Fibroblast of peridontal ligament (primary cell): ENCODE results near the gene PAM16.

ENCODE experiments used
- DNase-seq: peaks from one replicate; pipeline ENCODE4 v3.0.0-alpha.2; 2010; ENCODE audit errors: extremely low read depth

Gene PAM16

GRCh38 chr16:4383591-4384444 lies 32.7 kb upstream of the PAM16 start:
- no peak for DNase-seq

DNA sequence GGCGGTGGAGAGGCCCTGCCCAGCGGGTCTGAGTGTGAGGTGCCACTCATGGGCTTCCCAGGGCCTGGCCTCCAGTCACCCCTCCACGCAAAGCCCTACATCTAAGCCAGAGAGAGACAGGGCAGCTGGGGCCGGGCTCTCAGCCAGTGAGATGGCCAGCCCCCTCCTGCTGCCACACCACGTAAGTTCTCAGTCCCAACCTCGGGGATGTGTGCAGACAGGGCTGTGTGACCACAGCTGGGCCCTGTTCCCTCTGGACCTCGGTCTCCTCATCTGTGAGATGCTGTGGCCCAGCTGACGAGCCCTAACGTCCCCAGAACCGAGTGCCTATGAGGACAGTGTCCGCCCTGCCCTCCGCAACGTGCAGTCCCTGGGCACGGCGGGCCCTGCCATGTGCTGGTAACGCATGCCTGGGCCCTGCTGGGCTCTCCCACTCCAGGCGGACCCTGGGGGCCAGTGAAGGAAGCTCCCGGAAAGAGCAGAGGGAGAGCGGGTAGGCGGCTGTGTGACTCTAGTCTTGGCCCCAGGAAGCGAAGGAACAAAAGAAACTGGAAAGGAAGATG lies 31.8 kb upstream of the PAM16 start:
- no peak for DNase-seq

GRCh38 chr16:4381935-4382794 lies 31.0 kb upstream of the PAM16 start:
- no peak for DNase-seq

DNA sequence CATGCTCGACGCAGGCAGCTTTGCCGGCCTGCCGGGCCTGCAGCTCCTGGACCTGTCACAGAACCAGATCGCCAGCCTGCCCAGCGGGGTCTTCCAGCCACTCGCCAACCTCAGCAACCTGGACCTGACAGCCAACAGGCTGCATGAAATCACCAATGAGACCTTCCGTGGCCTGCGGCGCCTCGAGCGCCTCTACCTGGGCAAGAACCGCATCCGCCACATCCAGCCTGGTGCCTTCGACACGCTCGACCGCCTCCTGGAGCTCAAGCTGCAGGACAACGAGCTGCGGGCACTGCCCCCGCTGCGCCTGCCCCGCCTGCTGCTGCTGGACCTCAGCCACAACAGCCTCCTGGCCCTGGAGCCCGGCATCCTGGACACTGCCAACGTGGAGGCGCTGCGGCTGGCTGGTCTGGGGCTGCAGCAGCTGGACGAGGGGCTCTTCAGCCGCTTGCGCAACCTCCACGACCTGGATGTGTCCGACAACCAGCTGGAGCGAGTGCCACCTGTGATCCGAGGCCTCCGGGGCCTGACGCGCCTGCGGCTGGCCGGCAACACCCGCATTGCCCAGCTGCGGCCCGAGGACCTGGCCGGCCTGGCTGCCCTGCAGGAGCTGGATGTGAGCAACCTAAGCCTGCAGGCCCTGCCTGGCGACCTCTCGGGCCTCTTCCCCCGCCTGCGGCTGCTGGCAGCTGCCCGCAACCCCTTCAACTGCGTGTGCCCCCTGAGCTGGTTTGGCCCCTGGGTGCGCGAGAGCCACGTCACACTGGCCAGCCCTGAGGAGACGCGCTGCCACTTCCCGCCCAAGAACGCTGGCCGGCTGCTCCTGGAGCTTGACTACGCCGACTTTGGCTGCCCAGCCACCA lies 30.2 kb upstream of the PAM16 start:
- DNase-seq: no peak

- no peak for DNase-seq
Observed at GRCh38 chr16:4380119-4381063, 29.3 kb upstream of the PAM16 start.

DNA sequence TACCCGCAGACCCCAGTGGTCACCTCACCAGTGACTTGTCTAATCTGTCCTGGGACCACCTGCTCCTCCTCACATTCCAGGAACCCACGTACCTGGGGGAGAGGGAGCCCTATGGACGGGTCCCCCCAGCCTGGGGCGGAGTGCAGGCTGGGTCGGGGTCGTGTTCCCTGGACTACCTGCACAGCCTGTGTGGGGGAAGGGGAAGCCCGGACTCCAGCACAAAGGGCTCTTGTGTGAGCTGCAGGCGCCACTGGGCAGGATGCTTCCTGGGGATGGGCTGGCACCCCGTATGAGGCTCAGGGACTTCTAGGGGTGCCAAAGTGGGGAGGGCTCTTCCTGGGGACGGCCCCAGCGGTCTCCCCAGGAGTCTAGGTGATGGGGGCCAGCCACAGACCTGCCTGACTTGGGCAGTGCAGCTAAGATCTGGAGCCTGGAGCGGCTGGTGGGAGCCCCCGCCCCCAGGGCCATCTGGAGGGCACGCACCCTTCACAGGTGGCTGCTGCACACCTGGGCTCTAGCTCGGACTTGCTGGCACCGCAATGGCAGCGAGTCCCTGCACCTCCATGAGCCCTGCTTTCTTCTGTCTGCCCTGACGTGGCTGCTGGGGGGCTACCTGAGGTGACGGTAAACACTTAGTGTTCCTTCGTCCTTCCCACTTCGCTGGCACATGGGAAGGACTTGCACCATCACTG lies 28.0 kb upstream of the PAM16 start:
- DNase-seq: no peak

DNA sequence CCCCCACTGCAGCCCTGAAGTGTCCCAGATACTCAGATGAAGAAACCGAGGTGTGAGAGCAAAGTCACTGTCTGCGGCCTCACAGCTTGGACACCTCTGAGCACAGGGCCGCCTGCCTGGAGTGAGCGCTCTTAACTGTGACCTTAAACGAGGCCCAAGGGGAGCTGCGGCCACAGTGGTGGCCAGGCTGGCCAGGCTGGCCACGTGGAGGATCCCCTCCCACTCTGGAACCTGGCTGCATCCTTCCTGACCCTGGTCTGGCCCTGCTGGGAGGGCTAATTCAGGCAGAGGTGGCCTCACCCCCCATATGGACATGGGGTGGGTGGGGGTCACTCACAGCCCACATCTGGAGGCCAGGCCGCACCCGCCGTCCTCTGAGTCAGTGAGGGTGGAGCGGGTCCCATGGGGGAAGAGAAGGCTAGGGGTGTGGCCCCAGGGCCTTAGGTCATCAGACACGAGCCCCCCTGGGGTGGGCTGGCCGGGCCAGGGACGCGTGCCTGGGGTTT lies 27.1 kb upstream of the PAM16 start:
- DNase-seq: peak; percentile 58

GRCh38 chr16:4377573-4378154 lies 26.5 kb upstream of the PAM16 start:
- DNase-seq: no peak

DNA sequence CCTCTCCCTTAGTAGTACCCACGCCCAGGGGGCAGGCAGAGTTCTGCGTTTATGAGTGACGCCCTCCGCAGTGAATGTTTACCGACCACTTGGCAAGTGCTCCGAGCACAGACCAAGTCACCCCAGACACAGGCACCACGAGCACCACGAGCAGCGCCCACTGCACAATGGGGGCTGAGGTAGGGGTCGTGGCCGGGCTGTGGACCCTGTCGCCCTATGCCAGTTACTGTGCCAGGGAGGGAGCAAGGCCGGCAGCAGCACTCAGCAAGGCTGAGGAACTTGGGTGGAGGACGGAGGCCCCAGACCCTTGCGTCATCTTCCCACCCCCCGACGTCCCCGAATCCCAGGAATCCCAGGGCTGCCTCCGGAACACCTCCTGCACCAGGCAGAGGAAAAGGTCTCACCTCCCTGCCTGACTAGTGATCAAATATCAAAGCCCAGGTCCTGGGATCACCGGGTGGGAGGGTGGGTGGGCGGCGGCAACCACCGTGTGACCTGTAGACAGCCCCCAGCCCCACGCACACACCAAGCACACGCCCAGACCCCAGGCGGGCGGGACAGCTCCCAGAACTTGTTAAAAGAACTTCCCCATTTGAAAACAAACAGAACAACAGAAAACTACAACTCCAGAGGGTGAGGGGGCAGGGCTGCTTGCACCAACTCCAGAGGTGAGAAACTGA lies 25.9 kb upstream of the PAM16 start:
- peak; percentile 56 for DNase-seq

- peak; percentile 88 for DNase-seq
Observed at GRCh38 chr16:4376126-4376892, 25.2 kb upstream of the PAM16 start.

DNA sequence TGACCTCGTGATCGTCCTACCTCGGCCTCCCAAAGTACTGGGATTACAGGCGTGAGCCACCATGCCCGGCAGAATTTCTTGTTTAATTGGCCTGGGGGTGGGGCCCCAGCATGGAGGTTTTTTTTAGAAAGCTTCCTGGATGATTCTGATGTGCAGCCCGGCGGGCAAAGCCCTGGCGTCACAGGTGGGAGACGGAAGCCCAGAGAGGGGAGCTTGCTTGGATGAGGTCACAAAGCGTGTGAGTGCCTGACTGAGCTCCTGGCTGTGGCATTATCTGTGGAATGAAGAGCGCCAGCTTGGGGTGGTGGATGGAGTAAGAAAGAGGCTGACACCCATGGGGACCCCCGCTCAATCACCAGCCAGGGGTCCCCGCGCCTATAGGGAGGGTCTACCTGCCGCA lies 24.6 kb upstream of the PAM16 start:
- no peak for DNase-seq

GRCh38 chr16:4373909-4374742 lies 23.0 kb upstream of the PAM16 start:
- peak; percentile 96 for DNase-seq

GRCh38 chr16:4373356-4373908 lies 22.3 kb upstream of the PAM16 start:
- no peak for DNase-seq

DNA sequence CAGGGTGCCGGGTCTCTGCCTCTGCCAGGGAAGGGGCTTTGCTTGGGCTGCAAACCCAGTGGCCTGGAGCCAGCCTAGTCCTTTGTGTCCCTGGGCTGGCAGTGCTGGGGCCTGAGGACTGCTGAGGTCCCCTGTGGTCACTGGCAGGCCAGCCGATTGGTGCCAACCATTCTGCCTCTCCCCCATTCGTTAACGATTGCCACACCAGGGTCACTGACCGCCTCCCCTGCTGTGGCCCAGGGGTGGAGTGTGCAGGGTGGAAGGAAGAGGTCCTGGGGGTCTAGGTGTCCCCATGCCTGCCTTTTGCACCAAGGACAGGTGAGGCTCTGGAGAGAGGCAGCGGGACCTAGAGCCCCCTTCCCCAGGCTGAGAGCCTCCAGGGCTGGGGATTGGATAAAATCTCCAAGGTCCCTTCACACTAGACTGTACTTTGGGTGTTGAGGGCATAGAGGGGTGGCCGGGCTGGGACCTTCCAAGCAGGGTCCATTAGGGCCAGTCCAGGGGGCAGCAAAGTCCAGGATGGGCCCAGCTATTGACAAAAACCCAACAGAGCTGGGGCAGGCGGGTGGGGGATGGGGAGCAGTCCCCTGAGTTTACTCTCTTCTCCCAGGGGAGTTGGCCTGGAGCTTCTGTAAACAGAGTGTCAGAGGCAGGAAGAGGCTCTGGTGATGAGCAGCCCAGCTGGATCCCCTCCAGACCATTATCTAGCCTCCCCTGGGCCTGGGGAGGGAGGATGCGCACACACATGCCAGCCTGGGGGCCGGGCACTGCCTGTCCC lies 21.6 kb upstream of the PAM16 start:
- no peak for DNase-seq

DNA sequence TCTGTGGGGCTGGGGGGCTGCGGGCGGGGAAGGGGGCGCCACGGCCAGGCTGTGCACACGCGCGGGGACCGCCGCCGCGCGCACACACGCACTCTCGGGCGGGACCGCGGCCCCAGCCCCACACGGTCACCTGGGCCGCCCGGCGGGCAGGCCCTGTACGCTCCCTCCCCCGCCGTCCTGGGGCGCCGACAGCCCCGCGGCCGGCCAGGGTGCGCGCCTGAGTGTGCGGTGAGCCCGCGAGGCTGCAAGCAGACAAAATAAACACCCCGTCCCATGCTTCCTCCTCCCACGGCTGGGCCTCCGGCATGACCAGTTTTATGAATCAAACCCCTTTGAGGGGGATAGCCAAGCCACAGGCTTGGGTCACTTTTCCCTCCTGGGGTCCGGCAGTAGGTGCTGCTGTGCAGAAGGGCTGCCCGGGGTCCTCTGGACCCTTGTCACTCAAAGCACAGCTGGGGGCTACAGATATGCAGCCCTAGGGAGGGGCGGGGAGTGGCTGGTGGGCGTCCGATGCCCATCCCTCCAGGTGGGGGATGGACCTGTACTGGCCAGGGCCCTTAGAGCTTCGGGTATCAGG lies 21.0 kb upstream of the PAM16 start:
- no peak for DNase-seq
